HG03378 (cell line): Measurements from ENCODE around the gene CEP135.
A peak's percentile ranks its signal among the peaks of the same experiment; 100 is the strongest.
"Not testable (repeated sequence)": the region's sequence is repeated elsewhere in the genome, so short reads cannot be mapped to it uniquely, and the experiment has no call there.

Experiments
- ATAC-seq: cut with Tn5 transposase; IDR thresholded peaks from one replicate; pipeline ENCODE4 v1.9.1; 2021; ENCODE audit warnings: mild to moderate bottlenecking, moderate library complexity; ENCODE audit not compliant: unreplicated experiment

CEP135 gene

GRCh38 chr4:55948726-55949481, at the start of gene CEP135:
TSS of gene CEP135 (plus strand) at chr4:55948945. CDS start at chr4:55952131, 3,186 bp downstream.
- ATAC-seq: peak; percentile 72

- ATAC-seq: no peak
These were observed 46.1 kb upstream of the CEP135 start for GRCh38 chr4:55902677-55903076.

- ATAC-seq: no peak
These were observed 45.2 kb upstream of the CEP135 start for GRCh38 chr4:55903577-55903976.

GRCh38 chr4:55904576-55904975, 44.2 kb upstream of the CEP135 start:
- no peak for ATAC-seq

- ATAC-seq: no peak
These were observed 42.4 kb upstream of the CEP135 start for GRCh38 chr4:55906323-55906722.

- ATAC-seq: no peak
These were observed 41.8 kb upstream of the CEP135 start for GRCh38 chr4:55906989-55907388.

GRCh38 chr4:55907469-55907868, 41.3 kb upstream of the CEP135 start:
- ATAC-seq: no peak

- no peak for ATAC-seq
These were observed 38.6 kb upstream of the CEP135 start for GRCh38 chr4:55910140-55910539.

GRCh38 chr4:55912249-55912648, 36.5 kb upstream of the CEP135 start:
- ATAC-seq: no peak

- ATAC-seq: no peak
These were observed 28.2 kb upstream of the CEP135 start for GRCh38 chr4:55920571-55920970.

- ATAC-seq: no peak
These were observed 27.7 kb upstream of the CEP135 start for GRCh38 chr4:55921093-55921492.

GRCh38 chr4:55925241-55925640, 23.5 kb upstream of the CEP135 start:
- no peak for ATAC-seq

GRCh38 chr4:55926610-55927009, 22.1 kb upstream of the CEP135 start:
- no peak for ATAC-seq

GRCh38 chr4:55927803-55928437, 20.8 kb upstream of the CEP135 start:
- ATAC-seq: no peak

- ATAC-seq: no peak
These were observed 19.9 kb upstream of the CEP135 start for GRCh38 chr4:55928846-55929245.

- ATAC-seq: no peak
These were observed 17.7 kb upstream of the CEP135 start for GRCh38 chr4:55931043-55931442.

- no peak for ATAC-seq
These were observed 16.9 kb upstream of the CEP135 start for GRCh38 chr4:55931833-55932232.

GRCh38 chr4:55932511-55932910, 16.2 kb upstream of the CEP135 start:
- no peak for ATAC-seq

- ATAC-seq: no peak
These were observed 15.1 kb upstream of the CEP135 start for GRCh38 chr4:55933611-55934010.

GRCh38 chr4:55935907-55936306, 12.8 kb upstream of the CEP135 start:
- not testable (repeated sequence) for ATAC-seq

- no peak for ATAC-seq
These were observed 10.3 kb upstream of the CEP135 start for GRCh38 chr4:55938481-55938880.

- ATAC-seq: no peak
These were observed 9.3 kb upstream of the CEP135 start for GRCh38 chr4:55939421-55939820.
